ENCODE results near the gene ADGRG4. TPM values are rescaled to one million over a fixed set of nuclear protein-coding genes. Genes with fewer than 3 reads are reported as not detected.

ADGRG4 gene
- total RNA-seq, 1 experiment from 2014 or later = not detected

DNA sequence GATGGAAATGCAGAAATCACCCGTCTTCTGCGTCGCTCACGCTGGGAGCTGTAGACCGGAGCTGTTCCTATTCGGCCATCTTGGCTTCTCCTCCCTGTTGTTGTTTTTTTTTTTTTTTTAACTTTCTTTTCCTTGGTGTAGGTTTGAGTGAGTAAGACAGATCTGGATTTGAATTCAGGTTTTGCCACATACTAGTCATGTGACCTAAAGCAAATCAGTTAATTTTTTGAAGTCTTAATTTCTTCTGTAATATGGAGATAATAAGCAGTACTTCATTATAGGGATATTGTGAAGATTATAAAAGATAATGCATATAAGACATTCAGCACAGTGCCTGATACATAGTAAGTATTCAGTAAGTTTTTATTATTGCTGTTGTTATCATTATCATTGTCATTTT is 145.4 kb downstream of the ADGRG4 start:
- ATAC-seq = no peak
- POLR2A ChIA-PET (ENCODE audit: unreplicated experiment) = no interaction called here

GRCh38 chrX:136447308-136447707 is 146.5 kb downstream of the ADGRG4 start:
- H2AFZ ChIP-seq (ENCODE audit: low read length) = no peak overlapping the region
- DNase-seq (peak; percentile 60), ATAC-seq (peak; percentile 92)
- no peaks in the 10 kb centered on the region for H3K36me3 ChIP-seq (ENCODE audit: low read depth, low read length)
- H4K20me1 ChIP-seq (ENCODE audit: low read length) = no peaks in the 10 kb centered on the region
- no peaks in the 10 kb centered on the region for H3K9me3 ChIP-seq (ENCODE audit: low read length)
- no peak overlapping the region for H3K9ac ChIP-seq (ENCODE audit: low read length)
- H3K27ac ChIP-seq (ENCODE audit: low read length) = no peak overlapping the region
- intact Hi-C loops (cut with micrococcal nuclease) = no loop called here
- no TSS peak for BruUV-seq (replicated peaks)
- no peak for TF ChIP-seq CTCF (conservative IDR thresholded peaks at IDR 0.05; ENCODE audit: low read depth, low read length)
- no peak for TF ChIP-seq EZH2phosphoT487 (IDR thresholded peaks at IDR 0.05; ENCODE audit: borderline replicate concordance, low read length)
- no peak for TF ChIP-seq EZH2 (IDR thresholded peaks at IDR 0.05; ENCODE audit: low read length, unreplicated experiment)
- H3F3A ChIP-seq (ENCODE audit: low read length, unreplicated experiment) = no peaks in the 10 kb centered on the region
- H3K9me2 ChIP-seq (replicated peaks; ENCODE audit: low read length) = no peaks in the 10 kb centered on the region
- H3K27me3 ChIP-seq (ENCODE audit: low read length) = no peaks in the 10 kb centered on the region
- peaks cover 25% of the 10 kb centered on the region for H3K4me1 ChIP-seq (ENCODE audit: insufficient read depth, low read length)
- peak overlapping the region; percentile 28; the same call in 1 of the 2 replicates for H3K4me2 ChIP-seq (ENCODE audit: low read length)
- H3K79me2 ChIP-seq (ENCODE audit: low read length) = no peaks in the 10 kb centered on the region
- ChIA-PET CTCF (interaction anchor here (0.5 kb wide), 1 partner anchor 223 kb away, joined by 6 read pairs; no protein-coding TSS in a partner anchor), POLR2A (ENCODE audit: unreplicated experiment) (no interaction called here)
- H3K4me3 ChIP-seq (ENCODE audit: low read length) = no peak overlapping the region

More for the DNA sequence above, 145.4 kb downstream of the ADGRG4 start:
- CTCF ChIA-PET = no interaction called here
- Histone ChIP-seq H3K9me3 (ENCODE audit: low read length) (no peaks in the 10 kb centered on the region), H3K9me2 (replicated peaks; ENCODE audit: low read length) (no peaks in the 10 kb centered on the region), H3K79me2 (ENCODE audit: low read length) (no peaks in the 10 kb centered on the region), H3K36me3 (ENCODE audit: low read depth, low read length) (no peaks in the 10 kb centered on the region), H3K27me3 (ENCODE audit: low read length) (no peaks in the 10 kb centered on the region), H2AFZ (ENCODE audit: low read length) (no peak overlapping the region), H3F3A (ENCODE audit: low read length, unreplicated experiment) (no peaks in the 10 kb centered on the region), H3K27ac (ENCODE audit: low read length) (no peak overlapping the region), H3K4me3 (ENCODE audit: low read length) (no peak overlapping the region), H3K4me2 (ENCODE audit: low read length) (no peak overlapping the region), H3K4me1 (ENCODE audit: insufficient read depth, low read length) (peaks cover 25% of the 10 kb centered on the region), H4K20me1 (ENCODE audit: low read length) (no peaks in the 10 kb centered on the region), H3K9ac (ENCODE audit: low read length) (no peak overlapping the region)
- BruUV-seq (replicated peaks) = no TSS peak
- no peak for DNase-seq
- TF ChIP-seq EZH2 (IDR thresholded peaks at IDR 0.05; ENCODE audit: low read length, unreplicated experiment) (no peak), EZH2phosphoT487 (IDR thresholded peaks at IDR 0.05; ENCODE audit: borderline replicate concordance, low read length) (no peak), CTCF (conservative IDR thresholded peaks at IDR 0.05; ENCODE audit: low read depth, low read length) (no peak)
- intact Hi-C loops (cut with micrococcal nuclease) = no loop called here

DNA sequence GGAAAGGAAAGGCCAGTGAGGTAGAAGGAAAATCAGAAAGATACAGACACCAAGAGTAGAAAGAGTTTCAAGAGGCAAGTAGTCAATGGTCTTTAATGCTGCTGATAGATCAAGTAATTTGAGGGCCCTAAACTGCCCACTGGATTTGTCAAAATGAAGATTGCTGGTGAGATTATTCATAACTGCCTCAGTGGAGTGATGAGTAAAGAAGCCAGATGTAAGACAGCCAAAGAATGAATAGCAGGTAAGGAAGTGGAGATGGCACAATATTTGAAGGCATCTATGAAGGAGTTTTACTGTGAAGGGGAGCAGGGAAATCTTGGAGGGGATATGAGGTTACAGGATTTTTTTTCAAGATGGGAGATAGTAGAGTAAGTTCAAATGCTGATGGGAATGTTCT is 147.2 kb downstream of the ADGRG4 start:
- Histone ChIP-seq H3K36me3 (ENCODE audit: low read depth, low read length) (no peaks in the 10 kb centered on the region), H3K9me2 (replicated peaks; ENCODE audit: low read length) (no peaks in the 10 kb centered on the region), H3K4me3 (ENCODE audit: low read length) (no peak overlapping the region), H3K9ac (ENCODE audit: low read length) (no peak overlapping the region), H3K4me1 (ENCODE audit: insufficient read depth, low read length) (peaks cover 29% of the 10 kb centered on the region), H3K27ac (ENCODE audit: low read length) (no peak overlapping the region), H3K9me3 (ENCODE audit: low read length) (no peaks in the 10 kb centered on the region), H3F3A (ENCODE audit: low read length, unreplicated experiment) (no peaks in the 10 kb centered on the region), H4K20me1 (ENCODE audit: low read length) (no peaks in the 10 kb centered on the region), H3K79me2 (ENCODE audit: low read length) (no peaks in the 10 kb centered on the region), H2AFZ (ENCODE audit: low read length) (no peak overlapping the region), H3K27me3 (ENCODE audit: low read length) (no peaks in the 10 kb centered on the region), H3K4me2 (ENCODE audit: low read length) (no peak overlapping the region; the same call in 1 of the 2 replicates)
- ATAC-seq = no peak
- TF ChIP-seq EZH2 (IDR thresholded peaks at IDR 0.05; ENCODE audit: low read length, unreplicated experiment) (no peak), CTCF (conservative IDR thresholded peaks at IDR 0.05; ENCODE audit: low read depth, low read length) (no peak), EZH2phosphoT487 (IDR thresholded peaks at IDR 0.05; ENCODE audit: borderline replicate concordance, low read length) (no peak)
- ChIA-PET POLR2A (ENCODE audit: unreplicated experiment) (no interaction called here), CTCF (no interaction called here)
- no TSS peak for BruUV-seq (replicated peaks)
- DNase-seq = no peak
- intact Hi-C loops (cut with micrococcal nuclease) = no loop called here

Measured in PC-3 (cell line).